ENCODE data around the gene PVALEF. TPM values are rescaled to one million over a fixed set of nuclear protein-coding genes. Genes with fewer than 3 reads are reported as not detected.
A peak's percentile ranks its signal among the peaks of the same experiment; 100 is the strongest.

Gene PVALEF
- polyA plus RNA-seq = 0.34 TPM
- long read RNA-seq, donor 1 = 0 reads
- long read RNA-seq, donor 2 = 0 reads
- long read RNA-seq, donor 3 = 0 reads
- long read RNA-seq, donor 4 = 0 reads
- long read RNA-seq, donor 5 = 0 reads
- long read RNA-seq, donor 6 = 0 reads
- long read RNA-seq, donor 7 = 0 reads
- long read RNA-seq, donor 8 = 0 reads
- long read RNA-seq, donor 9 = 0 reads
- long read RNA-seq, donor 10 = 0 reads
- long read RNA-seq, donor 11 = 0 reads

DNA sequence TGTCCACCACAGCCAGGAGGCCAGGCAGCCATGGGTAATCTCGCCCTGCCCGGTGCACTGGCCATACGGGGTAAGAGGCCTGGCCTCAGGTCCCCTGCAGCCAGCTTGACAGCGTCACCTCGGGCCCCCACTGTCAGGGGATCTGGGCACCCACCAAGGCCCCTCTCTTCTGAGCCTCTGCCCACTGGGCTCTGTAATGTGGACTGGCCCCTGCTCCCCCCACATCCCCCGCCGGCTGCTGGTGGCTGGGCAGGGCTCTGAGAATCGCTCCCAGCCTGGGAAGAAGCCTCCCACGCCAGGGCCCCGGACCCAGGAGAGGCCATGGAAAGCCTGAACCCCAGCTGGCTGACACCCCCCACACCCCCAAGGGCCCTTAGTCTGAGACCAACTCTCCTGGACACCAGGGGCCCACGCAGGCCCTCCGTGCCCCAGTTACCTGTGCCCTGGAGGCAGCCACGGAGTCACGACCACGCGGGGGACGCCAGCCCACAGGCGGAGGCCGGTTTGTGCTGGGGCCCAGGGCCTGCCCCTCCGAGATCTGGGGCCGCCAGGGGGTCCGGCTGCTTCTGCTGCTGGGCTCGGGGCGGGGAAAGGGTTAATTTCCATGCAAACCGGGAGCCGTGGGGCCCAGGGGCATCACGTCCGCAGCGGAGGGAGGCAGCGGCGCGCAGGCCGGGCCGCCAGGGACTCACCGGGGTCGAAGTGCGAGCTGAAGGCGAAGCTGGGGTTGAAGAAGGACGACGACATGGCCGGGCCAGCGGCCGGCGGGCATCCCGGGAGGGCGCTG lies at the start of gene PVALEF:
PVALEF (plus strand) TSS at position 262 of the 787 bp plus-strand sequence. CDS start 15,720 bp downstream, outside the sequence.
- Histone ChIP-seq H3K4me3 (ENCODE audit: low read length) (peak within 1 kb of the TSS; percentile 83), H3K9me3 (ENCODE audit: control insufficient read depth, low read depth, low read length) (no peaks in the 10 kb centered on the region), H3K27me3 (ENCODE audit: control insufficient read depth, insufficient read depth, low read length) (peaks cover 2% of the 10 kb centered on the region), H3K27ac (ENCODE audit: low read length) (peak within 1 kb of the TSS; percentile 92), H3K4me1 (ENCODE audit: control insufficient read depth, insufficient read depth, low read length) (peaks cover 38% of the 10 kb centered on the region), H3K36me3 (ENCODE audit: control insufficient read depth, insufficient read depth, low read length) (no peaks in the 10 kb centered on the region)
- no CpG with 5 or more reads among the region's 46 CpGs for WGBS (ENCODE audit: insufficient coverage, low lambda C conversion rate)
- peak; percentile 62 to 88 for DNase-seq

DNA sequence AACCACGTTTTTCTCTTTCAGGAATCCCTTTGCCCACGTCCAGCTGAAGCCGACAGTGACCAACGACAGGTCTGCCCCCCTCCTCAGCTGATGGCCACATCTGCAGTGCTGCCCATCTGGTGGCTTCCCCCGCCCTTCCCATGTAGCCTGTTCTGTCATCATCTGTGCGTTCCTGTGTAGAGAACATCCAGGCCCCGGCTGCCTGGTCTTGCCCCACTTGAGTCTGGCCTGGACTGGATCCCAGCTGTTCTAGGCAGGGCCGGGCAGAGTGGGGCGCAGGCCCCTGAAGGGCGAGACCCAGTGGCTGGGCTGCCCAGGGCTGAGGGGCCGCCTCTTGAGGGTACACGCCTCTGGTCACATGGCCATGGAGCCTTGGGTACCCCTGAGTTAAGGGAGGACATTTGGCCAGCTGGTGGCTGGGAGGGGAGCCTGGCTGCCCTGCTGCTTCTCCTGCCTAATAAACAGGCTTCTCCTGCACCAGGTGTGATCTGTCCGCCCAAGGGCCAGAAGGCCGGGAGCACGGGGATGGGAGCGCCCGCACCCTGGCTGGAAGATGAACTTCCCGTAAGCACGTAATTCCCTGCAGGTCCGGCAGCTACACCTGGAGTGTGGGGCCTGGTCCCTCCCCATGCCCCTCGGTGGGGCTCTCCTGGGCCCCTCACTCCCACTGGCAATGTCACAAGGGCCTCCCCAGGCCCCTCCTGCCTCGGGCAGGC lies 49.4 kb upstream of the PVALEF start:
- Histone ChIP-seq H3K27me3 (ENCODE audit: control insufficient read depth, insufficient read depth, low read length) (no peaks in the 10 kb centered on the region), H3K36me3 (ENCODE audit: control insufficient read depth, insufficient read depth, low read length) (peaks cover 51% of the 10 kb centered on the region), H3K9me3 (ENCODE audit: control insufficient read depth, low read depth, low read length) (peaks cover 12% of the 10 kb centered on the region), H3K4me3 (ENCODE audit: low read length) (no peak overlapping the region), H3K4me1 (ENCODE audit: control insufficient read depth, insufficient read depth, low read length) (peaks cover 3% of the 10 kb centered on the region), H3K27ac (ENCODE audit: low read length) (no peak overlapping the region)
- WGBS (ENCODE audit: insufficient coverage, low lambda C conversion rate) = no CpG with 5 or more reads among the region's 22 CpGs
- DNase-seq = no peak

DNA sequence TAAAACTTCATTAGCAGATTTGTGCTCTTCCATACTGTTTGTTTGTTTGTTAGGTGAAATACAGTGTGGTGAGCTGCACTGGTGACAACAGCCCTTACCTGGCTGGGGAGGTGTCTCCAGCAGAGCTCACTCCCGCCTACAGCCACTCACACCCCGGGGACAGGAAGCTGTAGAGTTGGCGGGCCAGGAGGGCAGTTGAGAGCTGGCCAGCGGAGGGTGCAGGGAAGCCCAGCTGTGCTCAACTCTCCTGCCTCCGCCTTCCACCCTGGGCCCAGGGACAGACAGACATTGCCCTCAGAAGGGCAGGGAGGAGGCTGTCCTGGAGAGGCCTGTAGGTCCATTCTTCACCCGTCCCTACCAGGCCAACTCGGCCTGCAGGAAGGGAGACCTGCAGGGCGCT lies 48.6 kb upstream of the PVALEF start:
- H3K4me1 ChIP-seq (ENCODE audit: control insufficient read depth, insufficient read depth, low read length) = peaks cover 3% of the 10 kb centered on the region
- peaks cover 14% of the 10 kb centered on the region for H3K9me3 ChIP-seq (ENCODE audit: control insufficient read depth, low read depth, low read length)
- no CpG with 5 or more reads among the region's 8 CpGs for WGBS (ENCODE audit: insufficient coverage, low lambda C conversion rate)
- DNase-seq = no peak
- H3K36me3 ChIP-seq (ENCODE audit: control insufficient read depth, insufficient read depth, low read length) = peaks cover 58% of the 10 kb centered on the region
- H3K27ac ChIP-seq (ENCODE audit: low read length) = no peak overlapping the region
- no peaks in the 10 kb centered on the region for H3K27me3 ChIP-seq (ENCODE audit: control insufficient read depth, insufficient read depth, low read length)
- no peak overlapping the region for H3K4me3 ChIP-seq (ENCODE audit: low read length)

- Histone ChIP-seq H3K9me3 (ENCODE audit: control insufficient read depth, low read depth, low read length) (peaks cover 15% of the 10 kb centered on the region), H3K27ac (ENCODE audit: low read length) (no peak overlapping the region), H3K36me3 (ENCODE audit: control insufficient read depth, insufficient read depth, low read length) (peaks cover 59% of the 10 kb centered on the region), H3K4me3 (ENCODE audit: low read length) (no peak overlapping the region), H3K4me1 (ENCODE audit: control insufficient read depth, insufficient read depth, low read length) (peaks cover 3% of the 10 kb centered on the region), H3K27me3 (ENCODE audit: control insufficient read depth, insufficient read depth, low read length) (no peaks in the 10 kb centered on the region)
- no CpG with 5 or more reads among the region's 20 CpGs for WGBS (ENCODE audit: insufficient coverage, low lambda C conversion rate)
- no peak for DNase-seq
These were observed 47.6 kb upstream of the PVALEF start for GRCh38 chr17:81117672-81118198.

DNA sequence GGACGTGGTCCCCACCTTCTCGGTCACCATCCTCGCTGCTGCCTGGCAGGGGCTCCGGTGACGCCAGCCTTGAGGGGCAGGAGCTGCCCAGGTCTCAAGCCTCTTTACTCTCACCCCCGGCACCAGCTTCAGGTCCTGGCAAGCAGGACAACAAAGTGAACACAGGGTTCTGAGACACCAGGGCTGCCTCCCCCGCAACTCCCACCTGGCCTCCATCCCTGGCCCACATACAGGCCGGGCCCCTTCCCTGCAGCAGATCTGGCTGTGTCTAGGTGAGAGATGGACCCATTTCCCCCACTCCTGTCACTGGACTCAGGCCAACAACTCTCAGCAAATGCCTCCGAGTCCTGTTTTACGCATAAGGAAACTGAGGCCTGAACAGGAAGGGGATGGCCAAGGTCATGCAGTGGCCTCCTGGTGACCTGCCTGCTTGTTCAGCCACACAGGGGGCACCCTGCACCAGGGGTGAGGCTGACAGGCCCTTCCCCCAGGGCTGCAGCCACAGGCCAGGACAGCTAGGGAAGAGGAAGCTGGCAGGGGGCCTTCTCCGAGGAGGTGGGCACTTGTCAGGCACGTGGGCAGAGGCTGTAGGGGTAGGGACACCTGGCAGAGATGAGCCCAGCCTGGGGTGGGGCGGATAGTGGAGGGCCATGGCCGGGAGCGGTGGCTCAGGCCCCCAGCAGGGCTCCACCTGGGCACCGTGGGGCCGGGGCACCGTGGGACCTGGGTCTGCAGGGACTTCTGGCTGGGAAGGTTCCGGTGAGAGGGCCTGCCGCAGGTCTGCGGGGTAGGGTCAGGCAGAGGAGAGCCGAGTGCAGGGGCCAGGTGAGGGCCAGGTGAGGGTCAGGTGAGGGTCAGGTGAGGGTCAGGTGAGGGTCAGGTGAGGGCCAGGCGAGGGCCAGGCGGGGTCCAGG lies 46.7 kb upstream of the PVALEF start:
- Histone ChIP-seq H3K27ac (ENCODE audit: low read length) (no peak overlapping the region), H3K4me3 (ENCODE audit: low read length) (no peak overlapping the region), H3K4me1 (ENCODE audit: control insufficient read depth, insufficient read depth, low read length) (peaks cover 3% of the 10 kb centered on the region), H3K9me3 (ENCODE audit: control insufficient read depth, low read depth, low read length) (peaks cover 19% of the 10 kb centered on the region), H3K27me3 (ENCODE audit: control insufficient read depth, insufficient read depth, low read length) (peaks cover 3% of the 10 kb centered on the region), H3K36me3 (ENCODE audit: control insufficient read depth, insufficient read depth, low read length) (peaks cover 64% of the 10 kb centered on the region)
- DNase-seq = no peak
- no CpG with 5 or more reads among the region's 24 CpGs for WGBS (ENCODE audit: insufficient coverage, low lambda C conversion rate)

DNA sequence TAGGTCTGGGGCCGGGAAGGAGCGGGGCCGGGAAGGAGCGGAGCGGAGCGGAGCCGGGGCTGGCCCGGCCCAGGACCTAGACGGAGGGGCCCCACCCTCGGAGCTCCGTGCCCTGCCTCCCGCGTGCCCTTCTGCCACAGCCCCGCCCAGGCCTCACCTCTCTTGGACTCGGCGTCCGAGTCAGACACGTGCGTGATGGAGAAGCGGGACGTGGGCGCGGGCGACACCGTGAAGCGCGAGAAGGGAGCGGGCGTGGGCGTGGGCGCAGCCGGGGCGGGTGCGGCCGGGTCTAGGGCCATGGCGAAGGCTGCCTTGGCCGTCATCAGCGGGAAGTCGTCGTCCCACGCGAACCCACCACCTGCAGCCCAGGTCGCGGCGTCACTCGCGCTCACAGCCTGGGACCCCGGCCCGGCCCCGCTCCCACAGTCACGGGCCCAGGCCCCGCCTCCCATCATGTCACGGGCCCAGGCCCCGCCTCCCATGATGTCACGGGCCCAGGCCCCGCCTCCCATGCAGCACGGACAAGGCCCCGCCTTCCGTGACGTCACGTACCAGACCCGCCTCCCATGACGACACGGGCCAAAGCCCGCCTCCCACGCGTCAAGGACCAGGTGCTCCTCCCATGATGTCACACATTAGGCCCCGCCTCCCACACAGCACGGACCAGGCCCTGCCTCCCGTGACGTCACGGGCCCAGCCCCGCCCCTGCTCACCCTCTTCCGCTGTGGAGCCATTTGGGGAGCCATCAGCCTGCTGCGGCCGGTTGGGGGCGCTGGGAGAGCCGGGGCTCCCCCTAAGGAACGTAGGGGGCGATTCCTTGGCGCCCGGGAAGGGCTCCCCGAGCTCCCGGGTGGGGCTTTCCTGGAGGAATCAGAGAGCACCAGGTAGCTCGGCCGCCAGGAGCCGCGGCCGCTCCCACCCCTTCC lies 45.8 kb upstream of the PVALEF start:
- Histone ChIP-seq H3K36me3 (ENCODE audit: control insufficient read depth, insufficient read depth, low read length) (peaks cover 68% of the 10 kb centered on the region), H3K4me3 (ENCODE audit: low read length) (no peak overlapping the region)

GRCh38 chr17:81120149-81120484 lies 45.2 kb upstream of the PVALEF start:
- Histone ChIP-seq H3K27me3 (ENCODE audit: control insufficient read depth, insufficient read depth, low read length) (peaks cover 3% of the 10 kb centered on the region), H3K4me1 (ENCODE audit: control insufficient read depth, insufficient read depth, low read length) (peaks cover 3% of the 10 kb centered on the region), H3K9me3 (ENCODE audit: control insufficient read depth, low read depth, low read length) (peaks cover 19% of the 10 kb centered on the region), H3K27ac (ENCODE audit: low read length) (no peak overlapping the region), H3K36me3 (ENCODE audit: control insufficient read depth, insufficient read depth, low read length) (peaks cover 70% of the 10 kb centered on the region), H3K4me3 (ENCODE audit: low read length) (no peak overlapping the region)
- no peak for DNase-seq
- no CpG with 5 or more reads among the region's 33 CpGs for WGBS (ENCODE audit: insufficient coverage, low lambda C conversion rate)

More for the DNA sequence above, 45.8 kb upstream of the PVALEF start:
- Histone ChIP-seq H3K4me1 (ENCODE audit: control insufficient read depth, insufficient read depth, low read length) (peaks cover 3% of the 10 kb centered on the region), H3K27me3 (ENCODE audit: control insufficient read depth, insufficient read depth, low read length) (peaks cover 3% of the 10 kb centered on the region), H3K9me3 (ENCODE audit: control insufficient read depth, low read depth, low read length) (peaks cover 19% of the 10 kb centered on the region), H3K27ac (ENCODE audit: low read length) (no peak overlapping the region)
- peak; percentile 74 to 81 for DNase-seq
- no CpG with 5 or more reads among the region's 89 CpGs for WGBS (ENCODE audit: insufficient coverage, low lambda C conversion rate)

DNA sequence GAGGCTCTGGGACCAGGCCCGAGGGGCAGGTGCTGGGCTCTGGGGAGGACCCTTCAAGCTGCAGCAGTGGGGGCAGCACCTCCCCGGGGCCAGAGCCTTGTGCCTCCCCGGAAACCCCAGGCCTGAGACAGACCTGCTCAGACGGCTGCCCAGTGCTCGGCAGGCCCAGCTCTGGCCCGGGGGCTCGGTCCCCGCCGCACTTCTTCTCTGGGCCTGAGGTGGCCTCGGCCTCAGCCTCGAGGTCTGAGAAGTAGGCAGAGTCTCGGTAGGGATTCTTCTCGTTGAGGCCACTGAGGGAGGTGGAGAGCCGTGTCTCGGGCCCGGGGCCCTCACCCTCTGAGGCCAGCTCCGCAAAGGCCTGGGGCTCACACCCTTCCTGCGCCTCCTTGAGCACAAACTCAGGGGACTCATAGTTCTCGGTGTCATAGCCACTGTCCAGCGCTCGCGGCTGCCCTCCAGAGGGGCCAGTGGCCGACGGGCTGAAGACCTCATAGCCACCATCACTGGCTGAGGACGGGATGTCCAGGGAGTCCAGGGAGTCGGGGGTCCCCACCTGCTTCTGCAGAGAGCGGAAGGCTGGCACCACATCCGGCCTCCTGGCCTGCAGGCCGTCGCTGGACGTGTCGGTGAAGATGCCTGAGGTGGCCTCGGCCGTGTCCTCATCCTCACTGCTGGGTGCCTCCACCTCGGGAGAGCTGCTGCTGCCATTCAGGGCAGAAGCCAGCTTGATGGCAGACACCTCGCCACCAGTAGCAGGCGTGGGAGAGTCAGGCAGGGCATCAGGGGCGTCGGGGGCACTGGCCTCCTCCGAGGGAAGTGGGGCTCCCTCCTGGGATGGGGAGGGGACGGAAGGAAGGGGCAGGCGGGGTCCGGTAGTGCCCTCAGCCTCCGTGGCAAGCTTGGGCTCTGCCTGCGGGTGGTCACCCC lies 44.3 kb upstream of the PVALEF start:
- H3K27me3 ChIP-seq (ENCODE audit: control insufficient read depth, insufficient read depth, low read length) = peaks cover 3% of the 10 kb centered on the region
- H3K36me3 ChIP-seq (ENCODE audit: control insufficient read depth, insufficient read depth, low read length) = peaks cover 72% of the 10 kb centered on the region
- DNase-seq = no peak
- WGBS (ENCODE audit: insufficient coverage, low lambda C conversion rate) = no CpG with 5 or more reads among the region's 45 CpGs
- H3K4me3 ChIP-seq (ENCODE audit: low read length) = no peak overlapping the region
- H3K4me1 ChIP-seq (ENCODE audit: control insufficient read depth, insufficient read depth, low read length) = peaks cover 3% of the 10 kb centered on the region
- no peak overlapping the region for H3K27ac ChIP-seq (ENCODE audit: low read length)
- H3K9me3 ChIP-seq (ENCODE audit: control insufficient read depth, low read depth, low read length) = peaks cover 19% of the 10 kb centered on the region
